Choroid plexus epithelial cell (primary cell): Measurements from ENCODE around the gene HOXD13.

Source experiments
- DNase-seq: peaks from one replicate; pipeline ENCODE4 v3.0.0-alpha.2; 2010; ENCODE audit warnings: low read depth
- H3K4me3 ChIP-seq: 2 replicates; pipeline ENCODE4 v1.5.1; 2011; ENCODE audit warnings: low read depth, mild to moderate bottlenecking, control low read depth, low read length, moderate library complexity
- TF ChIP-seq, protein P1 (sequence below): conservative IDR thresholded peaks from 2 replicates; pipeline ENCODE4 v1.5.1; 2011; ENCODE audit warnings: low read depth, mild to moderate bottlenecking, control low read depth, inconsistent platforms, low read length, moderate library complexity

The HOXD13 gene

DNA sequence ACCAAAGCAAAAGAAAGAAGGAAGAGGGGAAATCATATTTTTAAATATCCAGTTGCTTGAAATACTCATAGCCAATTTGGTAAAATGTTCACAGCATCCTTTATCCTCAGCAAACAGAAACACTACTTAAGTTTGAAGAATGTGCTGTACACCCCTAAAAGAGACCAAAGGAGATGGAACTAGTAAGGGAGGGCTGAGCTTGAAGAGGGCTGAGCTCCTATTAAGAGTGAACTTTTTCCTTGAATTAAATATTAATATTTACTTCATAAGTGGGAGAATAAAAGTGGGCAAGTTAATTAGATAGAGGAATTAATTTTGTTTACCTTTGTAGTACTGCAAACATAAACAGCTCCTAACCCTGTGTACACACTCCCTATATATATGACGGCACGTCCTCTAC lies 15.7 kb upstream of the HOXD13 start:
- DNase-seq, result no peak
- no peak overlapping the region for H3K4me3 ChIP-seq
- TF ChIP-seq, protein P1, sequence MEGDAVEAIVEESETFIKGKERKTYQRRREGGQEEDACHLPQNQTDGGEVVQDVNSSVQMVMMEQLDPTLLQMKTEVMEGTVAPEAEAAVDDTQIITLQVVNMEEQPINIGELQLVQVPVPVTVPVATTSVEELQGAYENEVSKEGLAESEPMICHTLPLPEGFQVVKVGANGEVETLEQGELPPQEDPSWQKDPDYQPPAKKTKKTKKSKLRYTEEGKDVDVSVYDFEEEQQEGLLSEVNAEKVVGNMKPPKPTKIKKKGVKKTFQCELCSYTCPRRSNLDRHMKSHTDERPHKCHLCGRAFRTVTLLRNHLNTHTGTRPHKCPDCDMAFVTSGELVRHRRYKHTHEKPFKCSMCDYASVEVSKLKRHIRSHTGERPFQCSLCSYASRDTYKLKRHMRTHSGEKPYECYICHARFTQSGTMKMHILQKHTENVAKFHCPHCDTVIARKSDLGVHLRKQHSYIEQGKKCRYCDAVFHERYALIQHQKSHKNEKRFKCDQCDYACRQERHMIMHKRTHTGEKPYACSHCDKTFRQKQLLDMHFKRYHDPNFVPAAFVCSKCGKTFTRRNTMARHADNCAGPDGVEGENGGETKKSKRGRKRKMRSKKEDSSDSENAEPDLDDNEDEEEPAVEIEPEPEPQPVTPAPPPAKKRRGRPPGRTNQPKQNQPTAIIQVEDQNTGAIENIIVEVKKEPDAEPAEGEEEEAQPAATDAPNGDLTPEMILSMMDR, result no peak

DNA sequence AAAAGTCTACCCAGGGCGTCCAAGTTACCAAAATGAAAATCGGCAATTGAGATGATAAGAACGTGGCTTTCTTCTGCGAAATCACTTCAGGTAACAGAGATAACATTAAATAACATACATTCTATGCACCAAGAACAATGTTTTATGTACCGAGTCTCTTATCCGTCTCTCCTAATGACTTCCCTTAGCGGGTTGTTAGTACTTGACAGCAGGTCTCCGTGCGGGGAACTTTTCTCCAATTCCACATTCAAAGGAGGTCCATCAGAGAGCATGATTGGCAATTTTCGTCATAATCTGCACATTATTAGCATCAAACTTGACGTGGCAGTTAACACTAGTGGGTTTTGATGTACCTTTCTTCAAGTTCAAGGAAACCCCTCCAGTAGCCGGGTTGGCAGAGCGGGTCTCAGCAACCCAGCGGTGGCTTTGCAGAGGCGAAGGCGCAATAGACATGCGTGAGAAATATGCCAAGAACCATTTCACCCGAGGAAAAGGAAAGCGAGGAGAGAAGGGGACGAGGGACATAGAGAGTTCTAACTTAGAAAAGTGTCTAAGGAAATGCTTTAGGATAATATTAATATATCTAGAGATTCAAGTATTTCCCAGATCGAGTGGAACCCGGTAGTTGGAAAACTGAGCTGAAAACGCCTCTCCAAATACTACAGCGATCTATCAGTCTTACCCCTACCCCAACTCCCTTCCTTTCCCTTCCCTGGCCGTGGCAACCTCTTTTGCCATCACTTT lies 13.8 kb upstream of the HOXD13 start:
- TF ChIP-seq, protein P1, result no peak
- DNase-seq, result no peak
- no peak overlapping the region for H3K4me3 ChIP-seq

DNA sequence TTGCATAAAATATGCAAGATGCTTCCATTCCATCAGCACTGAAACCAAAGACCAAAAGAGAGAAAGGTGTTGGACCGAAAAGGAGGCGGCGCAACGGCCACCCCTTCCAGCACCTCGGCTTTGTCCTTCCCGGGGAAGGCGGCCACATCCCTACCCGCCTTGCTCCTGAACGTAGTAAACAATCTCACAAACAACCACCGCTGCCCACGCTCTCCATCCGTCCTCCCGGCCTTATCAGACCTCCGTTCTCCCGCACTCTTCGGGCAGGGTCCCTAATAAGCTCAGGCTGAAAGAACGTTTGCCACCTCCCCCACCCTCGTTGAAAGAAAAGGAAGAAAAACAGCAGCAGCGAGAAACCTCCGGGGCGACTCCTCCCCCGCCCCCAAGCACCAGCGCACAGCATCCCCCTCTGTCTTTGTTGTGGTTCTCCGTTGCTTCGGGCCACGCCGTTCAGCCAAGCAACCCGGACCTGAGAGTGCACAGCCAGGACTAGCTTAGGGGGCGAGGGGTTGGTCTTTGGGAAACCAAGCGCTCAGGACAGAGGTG lies 13.2 kb upstream of the HOXD13 start:
- no peak for DNase-seq
- no peak overlapping the region for H3K4me3 ChIP-seq
- TF ChIP-seq, protein P1, result no peak

DNA sequence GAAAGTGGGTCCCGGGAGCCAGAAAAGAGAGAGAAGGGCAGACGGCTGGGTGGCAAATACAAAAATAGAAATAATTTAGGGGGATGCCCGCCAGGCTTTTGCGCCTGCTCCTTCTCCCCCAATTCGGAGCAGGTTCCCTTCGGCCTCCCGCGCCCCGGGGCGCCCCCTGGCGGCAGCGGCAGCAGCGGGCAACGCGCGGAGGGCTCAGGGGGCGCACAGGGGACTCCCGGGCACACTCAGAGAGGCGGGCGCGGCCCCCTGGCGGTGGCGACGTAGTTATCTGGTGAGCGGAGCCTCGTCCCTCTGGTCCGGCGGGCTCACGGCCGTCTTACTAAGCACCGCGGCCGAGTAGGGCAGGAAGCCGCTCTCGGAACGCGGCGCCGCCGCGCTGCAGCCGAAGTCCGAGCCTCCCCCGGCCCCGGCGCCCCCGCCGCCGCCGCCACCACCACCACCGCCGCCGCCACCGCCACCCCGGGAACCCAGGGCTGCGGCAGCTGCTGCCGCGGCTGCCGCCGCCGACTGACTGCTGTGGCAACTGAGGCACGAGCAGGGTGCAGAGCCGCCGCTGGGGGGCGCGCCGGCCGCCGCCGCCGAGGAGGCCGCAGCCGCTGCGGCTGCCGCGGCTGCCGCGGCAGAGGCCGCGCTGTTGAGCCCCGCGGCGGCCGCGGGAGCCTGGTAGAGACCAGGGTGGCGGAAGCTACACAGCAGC lies 12.5 kb upstream of the HOXD13 start:
- TF ChIP-seq, protein P1, result peak; percentile 24
- H3K4me3 ChIP-seq, result no peak overlapping the region
- peak; percentile 10 for DNase-seq

DNA sequence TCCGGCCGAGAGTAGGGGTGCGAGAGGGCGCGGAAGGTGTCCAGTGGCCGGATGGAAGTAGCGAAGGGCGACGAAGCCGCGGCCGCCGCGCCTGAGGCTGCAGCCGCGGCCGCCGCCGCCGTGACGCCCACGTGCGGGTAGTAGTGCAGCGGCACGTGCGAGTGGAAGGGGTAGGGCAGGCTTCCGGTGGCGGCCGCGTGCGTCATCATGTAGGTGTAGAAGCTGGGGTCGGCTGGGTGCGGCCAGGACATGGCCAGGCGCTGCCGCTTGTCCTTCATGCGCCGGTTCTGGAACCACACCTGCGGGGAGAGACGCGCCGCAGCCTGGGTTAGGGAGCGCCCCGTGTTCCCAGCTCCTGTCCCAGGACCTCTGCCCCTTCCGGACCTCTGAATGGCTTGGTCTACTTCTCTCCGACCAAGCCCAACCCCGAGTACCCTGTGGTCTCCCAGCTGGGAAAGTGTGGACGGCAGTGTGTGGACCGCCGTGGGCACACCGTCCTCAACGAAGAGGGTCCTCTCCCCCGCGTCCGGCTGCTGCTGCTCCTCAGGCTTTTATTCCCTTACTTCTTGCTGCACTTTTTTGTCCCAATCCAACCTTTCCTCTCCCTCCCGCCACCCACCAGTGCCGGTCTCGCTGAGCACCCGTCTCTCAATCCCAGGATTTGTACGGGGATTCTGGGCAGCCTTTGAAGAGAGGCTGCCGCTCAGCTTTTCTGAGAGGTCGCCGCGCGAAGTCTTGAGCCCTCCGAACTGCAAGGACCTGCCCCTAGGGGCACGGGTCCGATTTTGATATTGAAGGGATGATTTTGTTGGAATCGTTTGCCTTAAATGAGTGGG lies 11.8 kb upstream of the HOXD13 start:
- TF ChIP-seq, protein P1, result no peak
- H3K4me3 ChIP-seq, result no peak overlapping the region
- no peak for DNase-seq

DNA sequence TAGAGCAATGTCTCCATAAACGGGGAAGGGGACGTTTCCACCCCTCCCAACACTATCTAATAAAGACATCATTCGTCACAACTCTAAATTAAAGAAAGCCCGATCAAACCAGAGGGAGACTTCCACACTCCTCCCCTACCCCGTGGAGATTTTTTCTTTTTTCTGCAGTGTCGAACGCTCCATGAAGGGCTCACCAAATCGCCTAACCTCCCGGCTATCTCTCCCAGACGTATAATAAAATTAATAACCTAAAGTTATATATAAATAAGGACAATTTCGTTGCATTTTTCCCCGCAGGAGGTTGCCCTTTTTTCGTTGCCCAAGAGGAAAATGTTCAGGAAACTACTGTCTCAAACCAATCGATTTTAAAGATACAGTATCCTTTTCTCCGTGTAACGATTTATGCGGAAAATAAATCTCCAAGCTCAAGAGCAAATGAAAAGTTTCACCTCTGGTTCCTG lies 11.1 kb upstream of the HOXD13 start:
- DNase-seq, result no peak

More for the DNA sequence above, 11.1 kb upstream of the HOXD13 start:
- no peak overlapping the region for H3K4me3 ChIP-seq
- TF ChIP-seq, protein P1, result no peak
